Measurements from ENCODE around the gene NCOA1. TPM values are rescaled to one million over a fixed set of nuclear protein-coding genes. Genes with fewer than 3 reads are reported as not detected.

NCOA1 gene
- total RNA-seq, 1 experiment from 2014 or later = 11.6 TPM

DNA sequence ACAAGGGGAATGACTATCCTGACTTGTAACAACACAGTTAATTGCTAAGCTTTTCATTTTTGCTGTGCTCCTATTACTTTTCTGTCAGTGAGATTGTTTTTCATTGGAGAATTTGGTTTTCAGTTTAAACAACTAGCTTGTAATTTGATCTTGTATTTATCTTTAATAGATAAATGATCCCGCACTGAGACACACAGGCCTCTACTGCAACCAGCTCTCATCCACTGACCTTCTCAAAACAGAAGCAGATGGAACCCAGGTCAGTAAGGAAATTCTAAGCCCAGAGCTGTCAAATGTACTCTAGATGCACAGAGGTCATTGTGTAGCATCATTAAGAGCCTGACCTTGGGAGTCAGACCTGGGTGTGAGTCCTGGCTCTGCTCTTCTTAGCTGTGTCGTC is 271.5 kb downstream of the NCOA1 start:
- no peak overlapping the region for H2AFZ ChIP-seq
- POLR2A ChIA-PET (ENCODE audit: unreplicated experiment) = no interaction called here
- no peaks in the 10 kb centered on the region for H3K9me3 ChIP-seq (ENCODE audit: insufficient read depth, low read depth)

DNA sequence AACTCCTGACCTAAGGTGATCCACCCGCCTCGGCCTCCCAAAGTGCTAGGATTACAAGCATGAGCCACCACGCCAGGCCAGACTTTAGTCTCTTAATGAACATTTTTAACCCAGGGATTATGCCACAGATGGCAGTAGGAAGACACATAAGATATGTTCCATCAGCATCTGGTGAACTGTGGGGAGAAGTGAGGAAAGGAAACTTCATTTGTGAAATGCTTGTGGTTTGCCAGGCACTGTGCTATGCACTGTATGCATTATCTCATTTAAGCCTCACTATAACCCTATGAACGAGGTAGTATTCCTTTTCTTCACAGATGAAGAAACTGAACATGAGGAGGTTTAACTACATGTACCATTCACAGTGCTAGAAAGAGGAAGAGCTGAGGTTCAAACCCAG is 272.8 kb downstream of the NCOA1 start:
- H3K9me2 ChIP-seq (ENCODE audit: insufficient read depth) = no peaks in the 10 kb centered on the region
- intact Hi-C loops (cut with micrococcal nuclease; ENCODE audit: unreplicated experiment) = no loop called here
- no peaks in the 10 kb centered on the region for H3K27me3 ChIP-seq (ENCODE audit: insufficient read depth, low read depth)
- no peak overlapping the region for H3K4me2 ChIP-seq
- no peak overlapping the region for H3K27ac ChIP-seq
- TF ChIP-seq EZH2 (IDR thresholded peaks at IDR 0.05; ENCODE audit: low read depth) = no peak
- TF ChIP-seq, protein P1, sequence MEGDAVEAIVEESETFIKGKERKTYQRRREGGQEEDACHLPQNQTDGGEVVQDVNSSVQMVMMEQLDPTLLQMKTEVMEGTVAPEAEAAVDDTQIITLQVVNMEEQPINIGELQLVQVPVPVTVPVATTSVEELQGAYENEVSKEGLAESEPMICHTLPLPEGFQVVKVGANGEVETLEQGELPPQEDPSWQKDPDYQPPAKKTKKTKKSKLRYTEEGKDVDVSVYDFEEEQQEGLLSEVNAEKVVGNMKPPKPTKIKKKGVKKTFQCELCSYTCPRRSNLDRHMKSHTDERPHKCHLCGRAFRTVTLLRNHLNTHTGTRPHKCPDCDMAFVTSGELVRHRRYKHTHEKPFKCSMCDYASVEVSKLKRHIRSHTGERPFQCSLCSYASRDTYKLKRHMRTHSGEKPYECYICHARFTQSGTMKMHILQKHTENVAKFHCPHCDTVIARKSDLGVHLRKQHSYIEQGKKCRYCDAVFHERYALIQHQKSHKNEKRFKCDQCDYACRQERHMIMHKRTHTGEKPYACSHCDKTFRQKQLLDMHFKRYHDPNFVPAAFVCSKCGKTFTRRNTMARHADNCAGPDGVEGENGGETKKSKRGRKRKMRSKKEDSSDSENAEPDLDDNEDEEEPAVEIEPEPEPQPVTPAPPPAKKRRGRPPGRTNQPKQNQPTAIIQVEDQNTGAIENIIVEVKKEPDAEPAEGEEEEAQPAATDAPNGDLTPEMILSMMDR (conservative IDR thresholded peaks at IDR 0.05) = no peak
- H4K20me1 ChIP-seq (ENCODE audit: insufficient read depth) = no peaks in the 10 kb centered on the region
- H3K9me3 ChIP-seq (ENCODE audit: insufficient read depth, low read depth) = no peaks in the 10 kb centered on the region
- CTCF ChIA-PET = no interaction called here
- H3K4me3 ChIP-seq = no peak overlapping the region
- H3F3A ChIP-seq (ENCODE audit: insufficient read depth, low read depth) = no peaks in the 10 kb centered on the region
- H3K4me1 ChIP-seq (replicated peaks; ENCODE audit: insufficient read depth) = no peaks in the 10 kb centered on the region
- H2AFZ ChIP-seq = no peak overlapping the region
- no peaks in the 10 kb centered on the region for H3K79me2 ChIP-seq (ENCODE audit: low read depth)
- H3K36me3 ChIP-seq (ENCODE audit: low read depth) = no peaks in the 10 kb centered on the region
- no TSS peak for BruUV-seq (replicated peaks)
- POLR2A ChIA-PET (ENCODE audit: unreplicated experiment) = no interaction called here
- DNase-seq = no peak

More for the DNA sequence above, 271.5 kb downstream of the NCOA1 start:
- no peaks in the 10 kb centered on the region for H3K36me3 ChIP-seq (ENCODE audit: low read depth)
- DNase-seq = no peak
- H3K9me2 ChIP-seq (ENCODE audit: insufficient read depth) = no peaks in the 10 kb centered on the region
- H3F3A ChIP-seq (ENCODE audit: insufficient read depth, low read depth) = no peaks in the 10 kb centered on the region
- CTCF ChIA-PET = no interaction called here
- H3K4me3 ChIP-seq = no peak overlapping the region
- intact Hi-C loops (cut with micrococcal nuclease; ENCODE audit: unreplicated experiment) = no loop called here
- no TSS peak for BruUV-seq (replicated peaks)
- TF ChIP-seq EZH2 (IDR thresholded peaks at IDR 0.05; ENCODE audit: low read depth) = no peak
- TF ChIP-seq, protein P1 (conservative IDR thresholded peaks at IDR 0.05) = no peak
- H3K27me3 ChIP-seq (ENCODE audit: insufficient read depth, low read depth) = no peaks in the 10 kb centered on the region
- no peaks in the 10 kb centered on the region for H3K4me1 ChIP-seq (replicated peaks; ENCODE audit: insufficient read depth)
- no peaks in the 10 kb centered on the region for H3K79me2 ChIP-seq (ENCODE audit: low read depth)
- no peaks in the 10 kb centered on the region for H4K20me1 ChIP-seq (ENCODE audit: insufficient read depth)
- H3K4me2 ChIP-seq = no peak overlapping the region
- no peak overlapping the region for H3K27ac ChIP-seq

DNA sequence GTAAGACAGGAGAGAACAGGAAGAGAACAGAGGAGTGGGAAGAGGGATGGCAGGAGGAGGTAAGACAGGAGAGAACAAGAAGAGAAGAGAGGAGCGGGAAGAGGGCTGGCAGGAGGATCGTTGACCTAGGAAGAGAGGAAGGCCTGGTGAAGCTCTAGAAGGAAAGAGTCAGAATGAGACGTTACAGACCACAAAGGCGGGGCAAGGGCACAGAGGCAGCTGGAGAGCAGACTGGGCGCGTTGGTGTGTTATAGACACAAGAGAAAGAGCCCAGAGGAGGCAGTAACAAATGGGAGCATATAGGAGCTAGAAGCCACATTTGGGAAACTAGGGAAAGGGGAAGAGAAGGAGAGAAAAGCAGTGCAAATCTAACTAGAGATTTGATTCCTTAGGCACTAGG is 275.6 kb downstream of the NCOA1 start:
- ChIA-PET CTCF (no interaction called here), POLR2A (ENCODE audit: unreplicated experiment) (no interaction called here)
- no peaks in the 10 kb centered on the region for H3K4me1 ChIP-seq (replicated peaks; ENCODE audit: insufficient read depth)
- no TSS peak for BruUV-seq (replicated peaks)
- no peaks in the 10 kb centered on the region for H3K27me3 ChIP-seq (ENCODE audit: insufficient read depth, low read depth)
- no peaks in the 10 kb centered on the region for H4K20me1 ChIP-seq (ENCODE audit: insufficient read depth)
- H3K27ac ChIP-seq = no peak overlapping the region
- no peaks in the 10 kb centered on the region for H3K9me2 ChIP-seq (ENCODE audit: insufficient read depth)
- H3K9me3 ChIP-seq (ENCODE audit: insufficient read depth, low read depth) = no peaks in the 10 kb centered on the region
- intact Hi-C loops (cut with micrococcal nuclease; ENCODE audit: unreplicated experiment) = no loop called here
- H3K79me2 ChIP-seq (ENCODE audit: low read depth) = no peaks in the 10 kb centered on the region
- no peak overlapping the region for H3K4me2 ChIP-seq
- H3K36me3 ChIP-seq (ENCODE audit: low read depth) = no peaks in the 10 kb centered on the region
- no peaks in the 10 kb centered on the region for H3F3A ChIP-seq (ENCODE audit: insufficient read depth, low read depth)
- no peak overlapping the region for H3K4me3 ChIP-seq
- TF ChIP-seq EZH2 (IDR thresholded peaks at IDR 0.05; ENCODE audit: low read depth) = no peak
- TF ChIP-seq, protein P1 (conservative IDR thresholded peaks at IDR 0.05) = no peak
- H2AFZ ChIP-seq = no peak overlapping the region
- no peak for DNase-seq
